HL-60 (cell line): ENCODE results near the gene TENM3.

Source experiments
- CTCF ChIP-seq: IDR thresholded peaks from one replicate; pipeline ENCODE4 v1.5.1; 2011; ENCODE audit warnings: low read length, control low read depth, inconsistent platforms; ENCODE audit not compliant: insufficient read depth
- POLR2AphosphoS5 ChIP-seq: IDR thresholded peaks from 2 replicates; pipeline ENCODE4 v1.6.1; 2012; ENCODE audit warnings: low read depth

- TF ChIP-seq POLR2AphosphoS5 (no peak), CTCF (no peak)
These were observed 60.6 kb downstream of the TENM3 start for GRCh38 chr4:182303847-182304246.
